Left ventricle myocardium inferior (tissue), 1 donor: ENCODE data around the gene KCNJ6. TPM values are rescaled to one million over a fixed set of nuclear protein-coding genes. Genes with fewer than 3 reads are reported as not detected.

ENCODE experiments used
- DNase-seq: peaks from one replicate; pipeline ENCODE4 v3.0.0-alpha.2; 2020
- H3K27ac ChIP-seq: fragments of 200-600 bp; replicated peaks from 2 replicates; pipeline ENCODE4 v1.8.0; 2021
- H3K27me3 ChIP-seq: fragments of 200-600 bp; 2 replicates; pipeline ENCODE4 v1.8.0; 2021; ENCODE audit warnings: low read depth
- H3K36me3 ChIP-seq: fragments of 200-600 bp; 2 replicates; pipeline ENCODE4 v1.8.0; 2021
- H3K4me1 ChIP-seq: fragments of 200-600 bp; 2 replicates; pipeline ENCODE4 v1.8.0; 2021
- H3K4me3 ChIP-seq: fragments of 200-600 bp; 2 replicates; pipeline ENCODE4 v1.8.0; 2021; ENCODE audit warnings: mild to moderate bottlenecking, moderate library complexity
- H3K9me3 ChIP-seq: fragments of 200-600 bp; replicated peaks from 2 replicates; pipeline ENCODE4 v1.8.0; 2021
- CTCF ChIP-seq: fragments of 200-600 bp; IDR thresholded peaks from 2 replicates; pipeline ENCODE4 v1.8.0; 2021; ENCODE audit warnings: antibody characterized with exemption, mild to moderate bottlenecking, borderline replicate concordance
- intact Hi-C: fragments of 100-400 bp; cut with micrococcal nuclease; formaldehyde crosslinking; loops from one replicate; pipeline ENCODE4 v1.11.0; 2022
- total RNA-seq: library from RNA; stranded (reverse); fragmentation: NEBNext Ultra II Directional; extraction: Animal tissue kit (Norgen Biotek cat#: 25700); gene quantifications from one replicate; pipeline ENCODE4 v1.2.1, GENCODE V29; 2021
- donor health status: DM: no; HTN: yes; CAD: no; lungs with severe emphysema.

Gene KCNJ6
- total RNA-seq, 1 donor from 2014 or later: not detected

GRCh38 chr21:37800057-37800455 is 116.2 kb downstream of the KCNJ6 start:
- DNase-seq: no peak
- intact Hi-C loops: no loop called here
- TF ChIP-seq CTCF: no peak
- H3K4me1 ChIP-seq: no peaks in the 10 kb centered on the region
- no peaks in the 10 kb centered on the region for H3K36me3 ChIP-seq
- no peak overlapping the region for H3K27ac ChIP-seq
- H3K9me3 ChIP-seq: peaks cover 11% of the 10 kb centered on the region
- no peak overlapping the region for H3K4me3 ChIP-seq
- peaks cover 60% of the 10 kb centered on the region for H3K27me3 ChIP-seq

GRCh38 chr21:37799211-37800056 is 116.8 kb downstream of the KCNJ6 start:
- DNase-seq: no peak
- H3K4me1 ChIP-seq: no peaks in the 10 kb centered on the region
- no peaks in the 10 kb centered on the region for H3K36me3 ChIP-seq
- no peak overlapping the region for H3K27ac ChIP-seq
- peaks cover 8% of the 10 kb centered on the region for H3K9me3 ChIP-seq
- intact Hi-C loops: no loop called here
- peaks cover 59% of the 10 kb centered on the region for H3K27me3 ChIP-seq
- no peak for TF ChIP-seq CTCF
- no peak overlapping the region for H3K4me3 ChIP-seq

- Histone ChIP-seq H3K36me3 (no peaks in the 10 kb centered on the region), H3K27me3 (peaks cover 39% of the 10 kb centered on the region), H3K27ac (no peak overlapping the region), H3K4me1 (no peaks in the 10 kb centered on the region), H3K4me3 (no peak overlapping the region), H3K9me3 (no peaks in the 10 kb centered on the region)
- DNase-seq: no peak
- intact Hi-C loops: no loop called here
- no peak for TF ChIP-seq CTCF
Observed at GRCh38 chr21:37797403-37797802, 118.9 kb downstream of the KCNJ6 start.

GRCh38 chr21:37796011-37796410 is 120.2 kb downstream of the KCNJ6 start:
- Histone ChIP-seq H3K27me3 (peaks cover 25% of the 10 kb centered on the region), H3K9me3 (no peaks in the 10 kb centered on the region), H3K36me3 (no peaks in the 10 kb centered on the region), H3K27ac (no peak overlapping the region), H3K4me3 (no peak overlapping the region), H3K4me1 (no peaks in the 10 kb centered on the region)
- intact Hi-C loops: no loop called here
- TF ChIP-seq CTCF: no peak
- no peak for DNase-seq

GRCh38 chr21:37793660-37794059 is 122.6 kb downstream of the KCNJ6 start:
- H3K4me1 ChIP-seq: peaks cover 4% of the 10 kb centered on the region
- peaks cover 14% of the 10 kb centered on the region for H3K27me3 ChIP-seq
- DNase-seq: no peak
- TF ChIP-seq CTCF: no peak
- H3K9me3 ChIP-seq: peaks cover 4% of the 10 kb centered on the region
- no peaks in the 10 kb centered on the region for H3K36me3 ChIP-seq
- H3K27ac ChIP-seq: no peak overlapping the region
- intact Hi-C loops: no loop called here
- H3K4me3 ChIP-seq: no peak overlapping the region
